HepG2 (cell line): ENCODE measurements around the gene CRNKL1. TPM values are rescaled to one million over a fixed set of nuclear protein-coding genes. Genes with fewer than 3 reads are reported as not detected.

ENCODE experiments used
- CEBPB ChIP-seq: IDR thresholded peaks from 2 replicates; pipeline ENCODE4 v1.6.1; 2011; ENCODE audit warnings: low read depth, low read length, improper control_type of control experiment, borderline replicate concordance
- DR1 ChIP-seq: sonication (generic); formaldehyde crosslinking; IDR thresholded peaks from 2 replicates; pipeline ENCODE4 v1.8.0; 2021; ENCODE audit warnings: mild to moderate bottlenecking, missing genetic modification reagents, inconsistent platforms
- FLYWCH1 ChIP-seq: sonication (generic); formaldehyde crosslinking; IDR thresholded peaks from 2 replicates; pipeline ENCODE4 v1.8.1; 2023; ENCODE audit warnings: mild to moderate bottlenecking, missing genetic modification reagents
- HDAC6 ChIP-seq: fragments of 200-600 bp; sonication (generic); IDR thresholded peaks from 2 replicates; pipeline ENCODE4 v1.7.0; 2017; ENCODE audit warnings: mild to moderate bottlenecking, antibody characterized with exemption, low read length, low read depth
- HNRNPLL ChIP-seq: fragments of 200-400 bp; formaldehyde crosslinking; IDR thresholded peaks from 2 replicates; pipeline ENCODE4 v1.6.1; 2017; ENCODE audit warnings: mild to moderate bottlenecking, low read depth, low read length; ENCODE audit not compliant: poor library complexity, severe bottlenecking
- KAT7 ChIP-seq: IDR thresholded peaks from 2 replicates; pipeline ENCODE4 v1.6.1; 2018; ENCODE audit warnings: borderline replicate concordance, missing compliant biosample characterization
- NBN ChIP-seq: fragments of 450-650 bp; conservative IDR thresholded peaks from 2 replicates; pipeline ENCODE4 v1.6.1; 2017
- PITX1 ChIP-seq: sonication (generic); formaldehyde crosslinking; IDR thresholded peaks from 2 replicates; pipeline ENCODE4 v1.5.1; 2020; ENCODE audit warnings: mild to moderate bottlenecking, missing genetic modification reagents
- PRPF4 ChIP-seq: fragments of 200-400 bp; formaldehyde crosslinking; IDR thresholded peaks from 2 replicates; pipeline ENCODE4 v1.6.1; 2016; ENCODE audit warnings: low read length, low read depth; ENCODE audit not compliant: poor library complexity, severe bottlenecking
- RNF2 ChIP-seq: fragments of 450-650 bp; conservative IDR thresholded peaks from 2 replicates; pipeline ENCODE4 v1.6.1; 2016; ENCODE audit warnings: low read depth
- SMAD3 ChIP-seq: sonication (generic); formaldehyde crosslinking; IDR thresholded peaks from 2 replicates; pipeline ENCODE4 v1.4.0; 2020; ENCODE audit warnings: missing genetic modification reagents
- SNAPC2 ChIP-seq: sonication (generic); formaldehyde crosslinking; IDR thresholded peaks from 2 replicates; pipeline ENCODE4 v1.8.1; 2022; ENCODE audit warnings: mild to moderate bottlenecking, missing genetic modification reagents
- STAG1 ChIP-seq: sonication (generic); formaldehyde crosslinking; IDR thresholded peaks from 2 replicates; pipeline ENCODE4 v1.4.0; 2020; ENCODE audit warnings: missing genetic modification reagents
- YY1 ChIP-seq: IDR thresholded peaks from 2 replicates; pipeline ENCODE4 v1.6.1; 2011; ENCODE audit warnings: low read length, low read depth, moderate library complexity, mild to moderate bottlenecking; ENCODE audit not compliant: insufficient read depth, insufficient replicate concordance
- ZFAT ChIP-seq: sonication (generic); formaldehyde crosslinking; conservative IDR thresholded peaks from 2 replicates; pipeline ENCODE4 v1.8.1; 2023; ENCODE audit warnings: missing genetic modification reagents, inconsistent platforms
- ZFX ChIP-seq: sonication (generic); formaldehyde crosslinking; IDR thresholded peaks from 2 replicates; pipeline ENCODE4 v1.4.0; 2020; ENCODE audit warnings: mild to moderate bottlenecking, low read depth, missing genetic modification reagents, moderate library complexity
- ZKSCAN1 ChIP-seq: fragments of 150-350 bp; IDR thresholded peaks from 2 replicates; pipeline ENCODE4 v1.6.1; 2014; ENCODE audit warnings: low read length
- ZMYM4 ChIP-seq: sonication (generic); formaldehyde crosslinking; IDR thresholded peaks from 2 replicates; pipeline ENCODE4 v1.8.1; 2023; ENCODE audit warnings: mild to moderate bottlenecking, missing genetic modification reagents
- ZNF446 ChIP-seq: sonication (generic); formaldehyde crosslinking; IDR thresholded peaks from 2 replicates; pipeline ENCODE4 v1.5.0; 2020; ENCODE audit warnings: mild to moderate bottlenecking, missing genetic modification reagents
- ZNF772 ChIP-seq: sonication (generic); formaldehyde crosslinking; IDR thresholded peaks from 2 replicates; pipeline ENCODE4 v1.5.0; 2020; ENCODE audit warnings: mild to moderate bottlenecking, missing genetic modification reagents
- polyA plus RNA-seq, 8 experiments: library from polyadenylated mRNA; depleted of rRNA in 3 of 8; stranded (reverse) in 7 of 8; unstranded in 1 of 8; fragments of >200 nt; fragmentation: Illumina TruSeq in 4 of 8; extraction: Trizol in 4 of 8; gene quantifications; 2 replicates each; pipeline versions ENCODE4 v1.2.1 to v1.2.3, GENCODE V29; 2011 to 2016; ENCODE audit warnings: low read depth in 4 of 8, missing spikeins in 1 of 8, mixed read lengths in 1 of 8; ENCODE audit not compliant: insufficient read depth in 1 of 8
- total RNA-seq, 5 experiments: library from RNA; depleted of rRNA; stranded (reverse); fragments of >200 nt; fragmentation: Illumina TruSeq; extraction: Trizol; gene quantifications; 2 replicates each; pipeline ENCODE4 v1.2.3, GENCODE V29; 2016; ENCODE audit warnings: low read depth in 1 of 5
- TF ChIP-seq, protein P1 (sequence below): sonication (generic); formaldehyde crosslinking; IDR thresholded peaks from 2 replicates; pipeline ENCODE4 v1.4.0; 2020; ENCODE audit warnings: mild to moderate bottlenecking, missing genetic modification reagents
- TF ChIP-seq, protein P2 (sequence below): sonication (generic); formaldehyde crosslinking; IDR thresholded peaks from 2 replicates; pipeline ENCODE4 v1.8.0; 2023; ENCODE audit warnings: mild to moderate bottlenecking, missing genetic modification reagents
- TF ChIP-seq, protein P3 (sequence below), 2 experiments: sonication (generic) in 1 of 2; formaldehyde crosslinking in 1 of 2; IDR thresholded peaks; 2 replicates each; pipeline versions ENCODE4 v1.4.0 to v1.6.1; 2018 to 2020; ENCODE audit warnings: missing genetic modification reagents in 2 of 2, borderline replicate concordance in 1 of 2, low read depth in 1 of 2, mild to moderate bottlenecking in 1 of 2, missing biosample characterization in 1 of 2
- TF ChIP-seq, protein P4 (sequence below): sonication (generic); formaldehyde crosslinking; IDR thresholded peaks from 2 replicates; pipeline ENCODE4 v1.4.0; 2020; ENCODE audit warnings: missing genetic modification reagents

CRNKL1 gene
- total and polyA plus RNA-seq, 2 of the 13 experiments (the other 11 are each of a cell fraction or from before 2014, with no cell fraction given): 12.3 to 64.5 TPM

DNA sequence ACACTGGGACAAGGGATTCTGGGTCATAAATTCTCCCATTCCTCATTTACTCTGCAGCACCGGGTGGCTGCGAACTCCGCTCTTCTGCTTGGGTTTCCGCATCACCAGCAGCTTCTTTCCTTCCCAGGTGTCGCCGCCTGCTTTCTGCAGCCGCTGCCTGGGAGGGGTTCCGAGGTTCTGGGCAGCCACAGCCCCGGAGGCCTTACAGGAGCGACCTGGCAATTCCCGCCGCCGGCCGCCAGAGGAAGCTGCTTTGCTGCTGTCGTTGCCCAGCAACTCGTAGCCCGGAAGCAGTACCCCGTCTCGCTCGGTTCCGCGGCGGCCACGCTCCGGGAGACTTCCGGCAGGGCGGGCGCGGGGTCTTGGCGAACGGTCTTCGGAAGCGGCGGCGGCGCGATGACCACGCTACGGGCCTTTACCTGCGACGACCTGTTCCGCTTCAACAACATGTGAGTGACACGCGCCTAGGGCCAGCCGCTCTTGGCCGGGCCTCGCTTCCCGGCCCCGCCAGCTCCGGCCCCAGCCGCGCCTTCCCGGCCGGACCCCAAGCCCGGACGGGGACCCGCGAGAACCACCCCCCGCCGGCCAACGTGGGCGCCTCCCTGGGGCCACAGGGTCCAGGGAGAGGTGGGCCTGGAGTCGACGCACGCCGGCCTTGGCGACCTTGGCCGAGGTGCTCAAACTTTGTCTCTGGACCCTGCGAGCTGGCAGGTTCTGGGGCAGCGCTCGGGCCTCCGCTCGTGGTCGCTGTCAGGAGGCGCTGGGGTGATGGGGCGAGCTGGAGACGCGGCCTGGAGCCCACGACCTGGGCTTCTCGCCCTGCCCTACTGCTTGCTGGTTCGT lies 35.0 kb downstream of the CRNKL1 start, which contains the start of gene NAA20 (continued):
- TF ChIP-seq ZMYM4 (CRISPR knock-in tag) (peak; percentile 96), PITX1 (CRISPR knock-in tag) (peak; percentile 90), RNF2 (peak; percentile 99), DR1 (CRISPR knock-in tag) (peak; percentile 90), HNRNPLL (peak; percentile 74), NBN (no peak), ZFAT (no peak), ZKSCAN1 (0 out of 2 replicates have a peak, but pooled peaks have one; percentile 11), ZNF772 (CRISPR knock-in tag) (0 out of 2 replicates have a peak, but pooled peaks have one; percentile 94), SMAD3 (CRISPR knock-in tag) (peak; percentile 89), HDAC6 (no peak), YY1 (peak; percentile 85), FLYWCH1 (no peak), CEBPB (no peak), STAG1 (CRISPR knock-in tag) (peak; percentile 58), ZFX (CRISPR knock-in tag) (peak; percentile 96), KAT7 (CRISPR knock-in tag) (peak; percentile 99; the same call in 1 of the 2 replicates), SNAPC2 (peak; percentile 92), PRPF4 (no peak), ZNF446 (CRISPR knock-in tag) (peak; percentile 97)
- TF ChIP-seq, protein P1, sequence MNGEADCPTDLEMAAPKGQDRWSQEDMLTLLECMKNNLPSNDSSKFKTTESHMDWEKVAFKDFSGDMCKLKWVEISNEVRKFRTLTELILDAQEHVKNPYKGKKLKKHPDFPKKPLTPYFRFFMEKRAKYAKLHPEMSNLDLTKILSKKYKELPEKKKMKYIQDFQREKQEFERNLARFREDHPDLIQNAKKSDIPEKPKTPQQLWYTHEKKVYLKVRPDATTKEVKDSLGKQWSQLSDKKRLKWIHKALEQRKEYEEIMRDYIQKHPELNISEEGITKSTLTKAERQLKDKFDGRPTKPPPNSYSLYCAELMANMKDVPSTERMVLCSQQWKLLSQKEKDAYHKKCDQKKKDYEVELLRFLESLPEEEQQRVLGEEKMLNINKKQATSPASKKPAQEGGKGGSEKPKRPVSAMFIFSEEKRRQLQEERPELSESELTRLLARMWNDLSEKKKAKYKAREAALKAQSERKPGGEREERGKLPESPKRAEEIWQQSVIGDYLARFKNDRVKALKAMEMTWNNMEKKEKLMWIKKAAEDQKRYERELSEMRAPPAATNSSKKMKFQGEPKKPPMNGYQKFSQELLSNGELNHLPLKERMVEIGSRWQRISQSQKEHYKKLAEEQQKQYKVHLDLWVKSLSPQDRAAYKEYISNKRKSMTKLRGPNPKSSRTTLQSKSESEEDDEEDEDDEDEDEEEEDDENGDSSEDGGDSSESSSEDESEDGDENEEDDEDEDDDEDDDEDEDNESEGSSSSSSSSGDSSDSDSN (CRISPR knock-in tag): peak; percentile 100
- TF ChIP-seq, protein P2, sequence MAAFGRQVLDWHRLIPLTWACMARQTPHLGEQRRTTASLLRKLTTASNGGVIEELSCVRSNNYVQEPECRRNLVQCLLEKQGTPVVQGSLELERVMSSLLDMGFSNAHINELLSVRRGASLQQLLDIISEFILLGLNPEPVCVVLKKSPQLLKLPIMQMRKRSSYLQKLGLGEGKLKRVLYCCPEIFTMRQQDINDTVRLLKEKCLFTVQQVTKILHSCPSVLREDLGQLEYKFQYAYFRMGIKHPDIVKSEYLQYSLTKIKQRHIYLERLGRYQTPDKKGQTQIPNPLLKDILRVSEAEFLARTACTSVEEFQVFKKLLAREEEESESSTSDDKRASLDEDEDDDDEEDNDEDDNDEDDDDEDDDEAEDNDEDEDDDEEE (CRISPR knock-in tag): peak; percentile 59; the same call in 1 of the 2 replicates
- TF ChIP-seq, protein P3, sequence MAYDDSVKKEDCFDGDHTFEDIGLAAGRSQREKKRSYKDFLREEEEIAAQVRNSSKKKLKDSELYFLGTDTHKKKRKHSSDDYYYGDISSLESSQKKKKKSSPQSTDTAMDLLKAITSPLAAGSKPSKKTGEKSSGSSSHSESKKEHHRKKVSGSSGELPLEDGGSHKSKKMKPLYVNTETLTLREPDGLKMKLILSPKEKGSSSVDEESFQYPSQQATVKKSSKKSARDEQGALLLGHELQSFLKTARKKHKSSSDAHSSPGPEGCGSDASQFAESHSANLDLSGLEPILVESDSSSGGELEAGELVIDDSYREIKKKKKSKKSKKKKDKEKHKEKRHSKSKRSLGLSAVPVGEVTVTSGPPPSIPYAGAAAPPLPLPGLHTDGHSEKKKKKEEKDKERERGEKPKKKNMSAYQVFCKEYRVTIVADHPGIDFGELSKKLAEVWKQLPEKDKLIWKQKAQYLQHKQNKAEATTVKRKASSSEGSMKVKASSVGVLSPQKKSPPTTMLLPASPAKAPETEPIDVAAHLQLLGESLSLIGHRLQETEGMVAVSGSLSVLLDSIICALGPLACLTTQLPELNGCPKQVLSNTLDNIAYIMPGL (CRISPR knock-in tag; IDR thresholded peaks at IDR 0.05; ENCODE audit: borderline replicate concordance in 1 of 2, low read depth in 1 of 2): peak; percentile 98 to 99
- TF ChIP-seq, protein P4, sequence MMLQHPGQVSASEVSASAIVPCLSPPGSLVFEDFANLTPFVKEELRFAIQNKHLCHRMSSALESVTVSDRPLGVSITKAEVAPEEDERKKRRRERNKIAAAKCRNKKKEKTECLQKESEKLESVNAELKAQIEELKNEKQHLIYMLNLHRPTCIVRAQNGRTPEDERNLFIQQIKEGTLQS (CRISPR knock-in tag): peak; percentile 76
